Smooth muscle cell (in vitro differentiated cells): ENCODE results near the gene APLF. TPM values are rescaled to one million over a fixed set of nuclear protein-coding genes. Genes with fewer than 3 reads are reported as not detected.
A peak's percentile ranks its signal among the peaks of the same experiment; 100 is the strongest.

ENCODE experiments used
- DNase-seq: peaks from one replicate; lab custom pipeline; 2025; ENCODE audit not compliant: unreplicated experiment; lab: John Stamatoyannopoulos, UW
- H2AFZ ChIP-seq: fragments of 200-600 bp; sonication (generic); 2 replicates; pipeline ENCODE4 v1.6.0; 2016; ENCODE audit warnings: antibody characterized with exemption, low read depth, mild to moderate bottlenecking
- H3F3A ChIP-seq: fragments of 200-600 bp; sonication (generic); 2 replicates; pipeline ENCODE4 v1.6.0; 2017; ENCODE audit warnings: antibody characterized with exemption, low read depth
- H3K27ac ChIP-seq: fragments of 200-600 bp; sonication (generic); 2 replicates; pipeline ENCODE4 v1.5.1; 2016; ENCODE audit warnings: low read depth, mild to moderate bottlenecking
- H3K27me3 ChIP-seq: fragments of 200-600 bp; sonication (generic); 2 replicates; pipeline ENCODE4 v1.6.1; 2016; ENCODE audit warnings: low read depth, mild to moderate bottlenecking
- H3K36me3 ChIP-seq: fragments of 200-600 bp; sonication (generic); 2 replicates; pipeline ENCODE4 v1.5.1; 2016; ENCODE audit warnings: low read depth
- H3K4me1 ChIP-seq: fragments of 200-600 bp; sonication (generic); 2 replicates; pipeline ENCODE4 v1.5.1; 2016; ENCODE audit warnings: low read depth
- H3K4me2 ChIP-seq: fragments of 200-600 bp; sonication (generic); 2 replicates; pipeline ENCODE4 v1.6.0; 2016; ENCODE audit warnings: mild to moderate bottlenecking
- H3K4me3 ChIP-seq: fragments of 200-600 bp; sonication (generic); 2 replicates; pipeline ENCODE4 v1.5.1; 2016; ENCODE audit warnings: mild to moderate bottlenecking
- H3K79me2 ChIP-seq: fragments of 200-600 bp; sonication (generic); 2 replicates; pipeline ENCODE4 v1.6.0; 2016; ENCODE audit warnings: low read depth, mild to moderate bottlenecking
- H3K9ac ChIP-seq: fragments of 200-600 bp; sonication (generic); 2 replicates; pipeline ENCODE4 v1.6.0; 2016; ENCODE audit warnings: low read depth
- H3K9me3 ChIP-seq: fragments of 200-600 bp; sonication (generic); replicated peaks from 2 replicates; pipeline ENCODE4 v1.5.1; 2016; ENCODE audit warnings: low read depth
- H4K20me1 ChIP-seq: fragments of 200-600 bp; sonication (generic); 2 replicates; pipeline ENCODE4 v1.6.0; 2016; ENCODE audit warnings: low read depth
- WGBS: methylation state at CpG from one replicate; pipeline ENCODE4 v1.1.7; 2016; ENCODE audit warnings: low lambda C conversion rate; 5-methylcytosine and 5-hydroxymethylcytosine counted together
- polyA plus RNA-seq: library from polyadenylated mRNA; unstranded; fragments of >200 nt; fragmentation: Nextera tagmentation; extraction: Ambion mirVana; gene quantifications from 2 replicates; pipeline ENCODE4 v1.2.1, GENCODE V29; 2016
- total RNA-seq: library from RNA; depleted of rRNA; stranded (reverse); fragments of >200 nt; gene quantifications from 2 replicates; pipeline ENCODE4 v1.2.3, GENCODE V29; 2014
- TF ChIP-seq, protein P1 (sequence below): fragments of 200-600 bp; sonication (generic); IDR thresholded peaks from 2 replicates; pipeline ENCODE4 v1.5.1; 2017; ENCODE audit warnings: borderline replicate concordance, mild to moderate bottlenecking, antibody characterized with exemption; ENCODE audit not compliant: insufficient read depth, poor library complexity, severe bottlenecking

APLF gene
- total and polyA plus RNA-seq, 2 experiments from 2014 or later, result 3.4 to 8.0 TPM

DNA sequence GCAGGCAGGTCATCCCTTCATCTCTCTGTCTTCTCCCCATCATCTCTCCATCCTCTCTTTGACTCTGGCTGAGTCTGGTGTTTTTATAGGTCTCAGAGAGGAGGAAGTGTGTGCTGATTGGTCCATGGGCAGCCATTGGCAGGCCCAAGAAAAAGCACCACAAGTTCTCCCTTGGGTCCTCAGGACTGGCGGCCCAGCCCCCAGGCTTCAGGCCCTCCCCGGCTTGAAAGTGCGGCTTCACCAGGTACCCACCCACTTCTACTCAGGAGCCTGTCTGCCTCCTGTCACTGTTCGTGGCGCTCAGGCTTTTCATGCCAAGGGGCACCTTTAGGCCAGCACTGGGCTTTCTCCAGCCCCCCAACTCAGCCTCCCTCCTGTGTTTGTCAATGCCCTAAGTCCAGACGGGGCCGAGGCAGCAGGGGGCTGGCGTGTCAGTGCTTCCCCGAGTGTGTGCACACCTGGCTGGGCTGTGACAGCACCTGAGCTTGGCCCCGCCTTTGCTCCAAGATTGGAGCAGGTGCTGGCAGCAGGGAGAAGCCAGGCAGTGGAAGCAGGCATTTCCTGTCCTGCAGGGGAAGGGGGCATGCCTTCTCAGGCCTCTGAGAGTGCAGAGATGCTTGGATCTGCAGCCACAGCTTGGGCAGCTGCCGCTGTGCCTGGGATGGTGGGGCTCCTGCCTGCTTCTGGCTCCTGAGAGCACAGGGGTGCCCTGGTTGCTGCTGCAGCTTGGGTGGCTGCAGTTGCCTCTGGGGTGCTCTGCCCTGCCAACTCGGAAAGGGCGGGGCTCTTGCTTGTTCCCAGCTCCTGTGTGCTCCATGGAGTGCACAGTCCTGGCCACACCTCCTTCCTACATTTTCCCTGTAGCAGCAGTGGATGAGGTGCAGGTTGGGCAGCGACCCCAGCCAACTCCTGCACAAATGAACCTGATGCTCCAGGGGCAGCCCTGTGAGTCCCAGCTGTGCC is 34.4 kb upstream of the APLF start:
- peaks cover 3% of the 10 kb centered on the region for H3K4me1 ChIP-seq
- TF ChIP-seq, protein P1, sequence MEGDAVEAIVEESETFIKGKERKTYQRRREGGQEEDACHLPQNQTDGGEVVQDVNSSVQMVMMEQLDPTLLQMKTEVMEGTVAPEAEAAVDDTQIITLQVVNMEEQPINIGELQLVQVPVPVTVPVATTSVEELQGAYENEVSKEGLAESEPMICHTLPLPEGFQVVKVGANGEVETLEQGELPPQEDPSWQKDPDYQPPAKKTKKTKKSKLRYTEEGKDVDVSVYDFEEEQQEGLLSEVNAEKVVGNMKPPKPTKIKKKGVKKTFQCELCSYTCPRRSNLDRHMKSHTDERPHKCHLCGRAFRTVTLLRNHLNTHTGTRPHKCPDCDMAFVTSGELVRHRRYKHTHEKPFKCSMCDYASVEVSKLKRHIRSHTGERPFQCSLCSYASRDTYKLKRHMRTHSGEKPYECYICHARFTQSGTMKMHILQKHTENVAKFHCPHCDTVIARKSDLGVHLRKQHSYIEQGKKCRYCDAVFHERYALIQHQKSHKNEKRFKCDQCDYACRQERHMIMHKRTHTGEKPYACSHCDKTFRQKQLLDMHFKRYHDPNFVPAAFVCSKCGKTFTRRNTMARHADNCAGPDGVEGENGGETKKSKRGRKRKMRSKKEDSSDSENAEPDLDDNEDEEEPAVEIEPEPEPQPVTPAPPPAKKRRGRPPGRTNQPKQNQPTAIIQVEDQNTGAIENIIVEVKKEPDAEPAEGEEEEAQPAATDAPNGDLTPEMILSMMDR, result no peak
- H3K4me3 ChIP-seq, result no peak overlapping the region
- WGBS, result 80% methylated on average over 14 of the region's 14 CpGs
- no peak overlapping the region for H2AFZ ChIP-seq
- no peak overlapping the region for H3K9ac ChIP-seq
- no peaks in the 10 kb centered on the region for H3K27me3 ChIP-seq
- no peaks in the 10 kb centered on the region for H3K9me3 ChIP-seq
- no peaks in the 10 kb centered on the region for H4K20me1 ChIP-seq
- H3K79me2 ChIP-seq, result no peaks in the 10 kb centered on the region
- DNase-seq, result no peak
- H3F3A ChIP-seq, result no peaks in the 10 kb centered on the region
- H3K36me3 ChIP-seq, result no peaks in the 10 kb centered on the region
- no peak overlapping the region for H3K4me2 ChIP-seq
- no peak overlapping the region for H3K27ac ChIP-seq

DNA sequence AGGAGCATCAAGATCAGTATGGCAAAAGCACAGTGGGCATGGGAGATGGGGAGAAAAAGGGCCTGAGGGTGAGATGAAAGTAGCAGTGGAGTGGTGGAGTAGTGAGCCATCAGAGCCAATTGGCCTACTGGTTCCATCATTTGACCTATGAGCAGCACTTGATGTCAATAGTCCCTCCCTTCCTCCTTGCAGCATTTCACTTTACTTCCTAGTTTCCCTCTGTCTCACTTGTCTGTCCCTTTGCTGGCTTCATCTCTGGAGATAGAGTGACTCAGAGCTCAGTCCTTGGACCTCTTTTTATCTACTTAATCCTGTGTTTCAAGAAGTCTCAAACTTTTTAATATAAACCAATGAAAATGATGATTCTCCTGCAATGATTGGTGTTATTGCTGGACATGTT is 32.4 kb upstream of the APLF start:
- H3K9me3 ChIP-seq, result no peaks in the 10 kb centered on the region
- H3K9ac ChIP-seq, result no peak overlapping the region
- no peak overlapping the region for H3K4me2 ChIP-seq
- H3K36me3 ChIP-seq, result no peaks in the 10 kb centered on the region
- no peak overlapping the region for H3K4me3 ChIP-seq
- no peaks in the 10 kb centered on the region for H4K20me1 ChIP-seq
- no peaks in the 10 kb centered on the region for H3K79me2 ChIP-seq
- TF ChIP-seq, protein P1, result no peak
- no peak overlapping the region for H3K27ac ChIP-seq
- H3K27me3 ChIP-seq, result no peaks in the 10 kb centered on the region
- DNase-seq, result no peak
- H2AFZ ChIP-seq, result no peak overlapping the region
- H3F3A ChIP-seq, result no peaks in the 10 kb centered on the region
- peaks cover 3% of the 10 kb centered on the region for H3K4me1 ChIP-seq

DNA sequence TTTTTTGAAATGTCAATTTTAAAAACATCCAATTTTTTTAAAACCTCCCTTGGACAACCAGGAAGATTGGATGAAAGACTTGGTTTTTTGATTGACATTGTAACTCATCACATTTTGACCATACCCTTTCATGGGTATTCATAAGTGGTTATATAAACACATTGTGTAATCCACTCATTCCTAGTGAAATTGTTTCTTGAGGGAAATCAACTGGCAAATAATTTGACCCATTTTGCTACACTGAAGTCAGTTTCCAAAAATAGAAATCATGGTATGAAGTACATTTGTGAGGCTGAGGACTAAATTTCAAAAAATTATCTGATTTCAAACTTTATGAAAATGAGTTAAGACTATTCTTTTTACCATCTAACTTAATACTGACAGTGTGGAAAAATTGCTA is 31.8 kb upstream of the APLF start:
- Histone ChIP-seq H3K79me2 (no peaks in the 10 kb centered on the region), H2AFZ (no peak overlapping the region), H3F3A (no peaks in the 10 kb centered on the region), H3K27me3 (no peaks in the 10 kb centered on the region), H3K36me3 (no peaks in the 10 kb centered on the region), H3K4me1 (peaks cover 3% of the 10 kb centered on the region), H3K4me3 (no peak overlapping the region), H3K27ac (no peak overlapping the region), H4K20me1 (no peaks in the 10 kb centered on the region), H3K4me2 (peak overlapping the region; percentile 28), H3K9me3 (no peaks in the 10 kb centered on the region), H3K9ac (no peak overlapping the region)
- no peak for DNase-seq
- TF ChIP-seq, protein P1, result no peak

DNA sequence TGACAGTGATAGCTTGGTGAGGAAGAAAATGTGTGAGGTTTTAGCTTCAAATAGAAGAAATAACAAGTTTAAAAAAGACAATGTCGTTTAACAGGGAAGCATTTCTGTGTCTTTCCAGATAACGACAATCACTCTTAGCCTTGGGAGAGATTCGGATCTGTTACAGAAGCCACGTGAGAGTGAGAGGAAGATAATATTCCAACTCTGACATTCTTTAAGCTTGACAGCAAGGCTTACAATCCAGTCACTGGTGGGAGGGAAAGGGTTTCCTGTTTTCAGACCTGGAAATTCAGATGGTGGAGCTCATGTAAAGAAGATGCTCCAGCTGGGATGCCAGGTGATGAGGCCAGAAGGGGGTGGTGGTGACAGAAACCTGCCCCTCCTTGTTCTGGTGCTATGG is 31.1 kb upstream of the APLF start:
- 32% methylated on average over 4 of the region's 4 CpGs for WGBS
- peak overlapping the region; percentile 44 for H2AFZ ChIP-seq
- TF ChIP-seq, protein P1, result no peak
- H3K36me3 ChIP-seq, result no peaks in the 10 kb centered on the region
- no peak overlapping the region for H3K27ac ChIP-seq
- no peak overlapping the region for H3K9ac ChIP-seq
- H3K4me1 ChIP-seq, result peaks cover 3% of the 10 kb centered on the region
- no peaks in the 10 kb centered on the region for H3K79me2 ChIP-seq
- H4K20me1 ChIP-seq, result no peaks in the 10 kb centered on the region
- H3F3A ChIP-seq, result no peaks in the 10 kb centered on the region
- no peaks in the 10 kb centered on the region for H3K9me3 ChIP-seq
- DNase-seq, result no peak
- peak overlapping the region; percentile 28 for H3K4me2 ChIP-seq
- H3K27me3 ChIP-seq, result no peaks in the 10 kb centered on the region
- H3K4me3 ChIP-seq, result no peak overlapping the region
